GM12873 (cell line): ENCODE measurements around the gene FUS.

Experiments used
- CTCF ChIP-seq: IDR thresholded peaks from 2 replicates; pipeline ENCODE4 v1.5.1; 2012; ENCODE audit warnings: low read depth, mild to moderate bottlenecking, moderate library complexity, low read length, control low read depth; ENCODE audit not compliant: insufficient read depth; ENCODE audit errors: missing control alignments

The FUS gene

DNA sequence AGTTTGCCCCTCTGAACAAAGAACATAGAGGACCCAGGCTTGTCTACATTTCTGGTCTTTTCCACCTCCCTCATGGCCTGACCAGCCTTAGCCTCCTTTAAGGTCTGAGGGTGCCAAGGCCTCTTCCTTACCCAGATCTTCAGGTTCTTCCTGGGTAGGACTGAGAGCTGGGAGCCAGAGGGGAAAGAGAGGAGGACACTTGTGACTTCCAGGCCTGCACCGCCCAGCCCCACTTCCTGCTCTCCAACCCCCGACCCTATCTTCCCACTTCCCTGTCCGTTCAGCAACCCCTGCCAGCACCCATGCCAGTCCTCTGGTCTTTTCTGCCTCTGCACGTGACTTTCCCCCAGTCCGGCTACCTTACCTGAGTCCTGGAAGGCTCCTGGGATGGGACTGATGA, 30.6 kb upstream of the FUS start:
- TF ChIP-seq CTCF, result no peak

DNA sequence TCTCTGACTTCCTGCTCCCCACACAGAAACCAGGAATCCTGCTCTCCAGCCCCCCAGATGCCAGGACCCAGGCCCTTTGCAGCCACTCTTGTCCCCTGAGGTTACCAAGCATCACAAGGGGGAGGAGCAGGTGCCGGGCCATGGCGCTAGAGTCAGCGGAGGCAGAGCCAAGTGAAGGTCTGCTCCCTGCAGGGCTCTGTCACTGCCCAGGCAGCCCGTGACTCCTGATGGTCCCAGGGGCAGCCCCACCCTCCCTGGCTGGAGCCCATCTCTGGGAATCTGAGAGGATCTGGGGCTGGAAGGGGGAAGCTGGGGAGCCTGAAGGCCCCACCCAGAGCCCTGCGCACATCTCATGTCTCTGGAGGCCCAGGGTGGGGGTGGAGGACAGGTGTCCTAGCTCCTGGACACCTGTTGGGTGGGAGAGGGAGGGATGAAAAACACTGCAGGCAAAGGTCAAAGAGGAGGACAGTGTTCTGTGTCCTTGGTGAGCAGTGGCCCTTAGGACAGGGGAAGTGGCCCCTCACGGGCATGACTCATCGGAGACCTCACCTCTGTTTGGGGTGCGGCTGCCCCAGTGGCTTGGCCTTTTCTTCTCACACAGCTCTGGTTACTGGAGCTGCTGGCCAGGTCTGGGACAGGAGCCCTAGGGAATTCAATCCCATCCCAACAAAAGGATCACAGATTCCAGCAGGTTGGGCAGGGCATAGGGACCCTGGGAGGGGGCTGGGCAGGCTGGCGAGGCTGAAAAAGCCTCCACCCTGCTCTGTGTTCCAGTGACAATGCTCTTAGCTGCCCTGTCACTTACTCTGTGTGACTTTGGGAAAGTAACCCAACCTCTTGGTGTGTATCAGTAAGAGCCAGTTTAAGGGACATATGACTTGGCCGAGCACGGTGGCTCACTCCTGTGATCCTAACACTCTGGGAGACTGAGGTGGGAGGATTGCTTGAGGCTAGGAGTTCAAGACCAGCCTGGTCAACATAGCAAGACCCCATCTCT, 29.7 kb upstream of the FUS start, which contains the start of gene PRSS36:
Gene PRSS36, minus strand, starts transcription at position 173 of the 997 bp plus-strand sequence. Its CDS starts 31 bp downstream, at position 142.
- no peak for TF ChIP-seq CTCF

DNA sequence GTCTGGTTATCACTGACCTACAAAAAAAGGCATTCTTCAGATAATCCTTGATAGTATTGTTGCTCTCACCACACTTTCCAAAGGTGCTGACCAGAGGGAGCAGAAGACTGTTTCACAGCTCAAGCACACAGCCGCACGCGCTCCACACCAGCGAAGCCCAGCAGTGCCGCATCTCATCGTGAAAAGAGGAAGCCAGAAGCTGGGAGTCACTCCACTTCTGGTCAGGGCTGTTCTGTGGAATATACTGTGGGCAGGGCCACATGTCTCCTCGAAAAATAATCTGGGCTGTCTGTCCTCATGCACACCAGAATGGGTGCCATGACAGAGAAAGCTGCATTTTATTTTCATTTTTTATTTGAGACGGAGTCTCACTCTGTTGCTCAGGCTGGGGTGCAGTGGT, 22.8 kb upstream of the FUS start:
- no peak for TF ChIP-seq CTCF

- TF ChIP-seq CTCF, result no peak
These were observed 12.6 kb upstream of the FUS start for GRCh38 chr16:31167315-31167714.

- TF ChIP-seq CTCF, result no peak
These were observed 11.1 kb upstream of the FUS start for GRCh38 chr16:31168848-31169247.

DNA sequence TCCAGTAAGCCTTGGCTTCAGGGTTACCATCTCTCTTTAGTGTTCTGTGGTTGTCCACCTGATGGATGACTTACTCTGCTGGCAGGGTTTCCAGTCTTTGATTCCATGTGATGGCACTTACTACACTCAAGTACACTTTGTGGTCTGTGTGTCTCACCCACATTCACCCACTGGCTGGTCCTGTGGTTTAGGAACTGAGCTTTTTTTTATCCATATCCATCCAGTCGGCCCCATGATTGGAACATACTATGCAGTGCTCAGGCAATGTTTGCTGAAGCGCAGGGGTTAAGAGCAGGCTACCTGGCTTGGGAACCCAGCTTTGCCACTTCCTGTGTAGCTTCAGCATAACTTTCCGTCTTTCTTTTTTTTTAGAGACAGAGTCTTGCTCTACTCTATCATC, 2.8 kb upstream of the FUS start:
- no peak for TF ChIP-seq CTCF

- TF ChIP-seq CTCF, result no peak
These were observed 656 bp upstream of the FUS start for GRCh38 chr16:31179219-31179746.
